Measurements from ENCODE around the gene TTYH2. TPM values are rescaled to one million over a fixed set of nuclear protein-coding genes. Genes with fewer than 3 reads are reported as not detected.

TTYH2 gene
- total and polyA plus RNA-seq, 2 experiments from 2014 or later = 0.38 TPM; not detected in 1

- no peak overlapping the region for H3K4me3 ChIP-seq
- 1 to 7% methylated on average over 5 of the region's 5 CpGs for WGBS, 2 experiments (ENCODE audit: low coverage in 1 of 2, low lambda C conversion rate in 2 of 2, missing lambda C conversion rate in 2 of 2)
- H3K36me3 ChIP-seq (ENCODE audit: low read depth) = no peaks in the 10 kb centered on the region
- no peaks in the 10 kb centered on the region for H3F3A ChIP-seq (ENCODE audit: insufficient read depth)
- in situ Hi-C loops (cut with MboI) = no loop called here
- no peaks in the 10 kb centered on the region; the same call in 1 of the 2 replicates for H3K27me3 ChIP-seq (replicated peaks; ENCODE audit: insufficient read depth)
- peak; percentile 62 for DNase-seq
- no peaks in the 10 kb centered on the region for H4K20me1 ChIP-seq (ENCODE audit: insufficient read depth)
- no peaks in the 10 kb centered on the region for H3K9me2 ChIP-seq (ENCODE audit: insufficient read depth)
- no peak overlapping the region for H3K9ac ChIP-seq
- no peak overlapping the region for H2AFZ ChIP-seq
- no peak for TF ChIP-seq EZH2 (IDR thresholded peaks at IDR 0.05; ENCODE audit: insufficient read depth, poor library complexity, severe bottlenecking)
- no peak for TF ChIP-seq EZH2phosphoT487 (IDR thresholded peaks at IDR 0.05; ENCODE audit: insufficient read depth, low read depth)
- H3K4me1 ChIP-seq (ENCODE audit: insufficient read depth) = peaks cover 4% of the 10 kb centered on the region; the same call in 1 of the 2 replicates
- no peak overlapping the region for H3K27ac ChIP-seq
- H3K4me2 ChIP-seq (ENCODE audit: unreplicated experiment) = no peak overlapping the region
- no peaks in the 10 kb centered on the region for H3K79me2 ChIP-seq (ENCODE audit: insufficient read depth)
- no peaks in the 10 kb centered on the region for H3K9me3 ChIP-seq (ENCODE audit: low read depth)
Observed at GRCh38 chr17:74296548-74296936, 83.2 kb downstream of the TTYH2 start.

- no peaks in the 10 kb centered on the region for H3K36me3 ChIP-seq (ENCODE audit: low read depth)
- H3K9me2 ChIP-seq (ENCODE audit: insufficient read depth) = no peaks in the 10 kb centered on the region
- in situ Hi-C loops (cut with MboI) = no loop called here
Observed at GRCh38 chr17:74297941-74298340, 84.6 kb downstream of the TTYH2 start.

GRCh38 chr17:74298778-74299177 is 85.4 kb downstream of the TTYH2 start:
- in situ Hi-C loops (cut with MboI) = no loop called here
- H3K4me1 ChIP-seq (ENCODE audit: insufficient read depth) = peaks cover 4% of the 10 kb centered on the region; the same call in 1 of the 2 replicates
- no peaks in the 10 kb centered on the region for H3K79me2 ChIP-seq (ENCODE audit: insufficient read depth)
- TF ChIP-seq EZH2 (IDR thresholded peaks at IDR 0.05; ENCODE audit: insufficient read depth, poor library complexity, severe bottlenecking) (no peak), EZH2phosphoT487 (IDR thresholded peaks at IDR 0.05; ENCODE audit: insufficient read depth, low read depth) (no peak)
- no peaks in the 10 kb centered on the region; the same call in 1 of the 2 replicates for H3K27me3 ChIP-seq (replicated peaks; ENCODE audit: insufficient read depth)
- no peak overlapping the region for H3K4me3 ChIP-seq
- no peaks in the 10 kb centered on the region for H3K9me3 ChIP-seq (ENCODE audit: low read depth)
- no peak overlapping the region for H2AFZ ChIP-seq
- no peaks in the 10 kb centered on the region for H4K20me1 ChIP-seq (ENCODE audit: insufficient read depth)
- H3K9ac ChIP-seq = no peak overlapping the region
- H3K36me3 ChIP-seq (ENCODE audit: low read depth) = no peaks in the 10 kb centered on the region
- H3K9me2 ChIP-seq (ENCODE audit: insufficient read depth) = no peaks in the 10 kb centered on the region
- DNase-seq = no peak
- no peak overlapping the region for H3K27ac ChIP-seq
- H3K4me2 ChIP-seq (ENCODE audit: unreplicated experiment) = no peak overlapping the region
- WGBS, 2 experiments (ENCODE audit: low coverage in 1 of 2, low lambda C conversion rate in 2 of 2, missing lambda C conversion rate in 2 of 2) = 68 to 70% methylated on average over 7 of the region's 7 CpGs
- H3F3A ChIP-seq (ENCODE audit: insufficient read depth) = no peaks in the 10 kb centered on the region

More at GRCh38 chr17:74297941-74298340, 84.6 kb downstream of the TTYH2 start:
- WGBS, 2 experiments (ENCODE audit: low coverage in 1 of 2, low lambda C conversion rate in 2 of 2, missing lambda C conversion rate in 2 of 2) = 41 to 43% methylated on average over 4 of the region's 4 CpGs
- Histone ChIP-seq H3K9me3 (ENCODE audit: low read depth) (no peaks in the 10 kb centered on the region), H2AFZ (no peak overlapping the region), H3F3A (ENCODE audit: insufficient read depth) (no peaks in the 10 kb centered on the region), H3K27me3 (replicated peaks; ENCODE audit: insufficient read depth) (no peaks in the 10 kb centered on the region; the same call in 1 of the 2 replicates), H3K9ac (no peak overlapping the region), H3K27ac (no peak overlapping the region), H4K20me1 (ENCODE audit: insufficient read depth) (no peaks in the 10 kb centered on the region), H3K4me3 (no peak overlapping the region), H3K79me2 (ENCODE audit: insufficient read depth) (no peaks in the 10 kb centered on the region), H3K4me1 (ENCODE audit: insufficient read depth) (peaks cover 4% of the 10 kb centered on the region; the same call in 1 of the 2 replicates), H3K4me2 (ENCODE audit: unreplicated experiment) (no peak overlapping the region)
- DNase-seq = peak; percentile 68
- TF ChIP-seq EZH2 (IDR thresholded peaks at IDR 0.05; ENCODE audit: insufficient read depth, poor library complexity, severe bottlenecking) (no peak), EZH2phosphoT487 (IDR thresholded peaks at IDR 0.05; ENCODE audit: insufficient read depth, low read depth) (no peak)

- H4K20me1 ChIP-seq (ENCODE audit: insufficient read depth) = no peaks in the 10 kb centered on the region
- no peaks in the 10 kb centered on the region for H3F3A ChIP-seq (ENCODE audit: insufficient read depth)
- in situ Hi-C loops (cut with MboI) = no loop called here
- no peak overlapping the region for H3K9ac ChIP-seq
- H3K4me1 ChIP-seq (ENCODE audit: insufficient read depth) = peaks cover 4% of the 10 kb centered on the region; the same call in 1 of the 2 replicates
- H3K36me3 ChIP-seq (ENCODE audit: low read depth) = no peaks in the 10 kb centered on the region
- no peak for TF ChIP-seq EZH2phosphoT487 (IDR thresholded peaks at IDR 0.05; ENCODE audit: insufficient read depth, low read depth)
- no peak for TF ChIP-seq EZH2 (IDR thresholded peaks at IDR 0.05; ENCODE audit: insufficient read depth, poor library complexity, severe bottlenecking)
- no peaks in the 10 kb centered on the region; the same call in 1 of the 2 replicates for H3K27me3 ChIP-seq (replicated peaks; ENCODE audit: insufficient read depth)
- H3K4me3 ChIP-seq = no peak overlapping the region
- no peaks in the 10 kb centered on the region for H3K9me3 ChIP-seq (ENCODE audit: low read depth)
- WGBS, 2 experiments (ENCODE audit: low coverage in 1 of 2, low lambda C conversion rate in 2 of 2, missing lambda C conversion rate in 2 of 2) = 64 to 71% methylated on average over 11 of the region's 11 CpGs
- no peak overlapping the region for H2AFZ ChIP-seq
- no peak overlapping the region for H3K27ac ChIP-seq
- no peaks in the 10 kb centered on the region for H3K79me2 ChIP-seq (ENCODE audit: insufficient read depth)
- H3K4me2 ChIP-seq (ENCODE audit: unreplicated experiment) = no peak overlapping the region
- no peaks in the 10 kb centered on the region for H3K9me2 ChIP-seq (ENCODE audit: insufficient read depth)
- no peak for DNase-seq
Observed at GRCh38 chr17:74299226-74300009, 86.0 kb downstream of the TTYH2 start.
